NT2/D1 (cell line): ENCODE results near the gene GTPBP4.

Experiments
- SUZ12 ChIP-seq: IDR thresholded peaks from 2 replicates; pipeline ENCODE4 v1.6.1; 2011; ENCODE audit not compliant: insufficient read length, insufficient read depth; ENCODE audit errors: extremely low read depth
- YY1 ChIP-seq: IDR thresholded peaks from 2 replicates; pipeline ENCODE4 v1.6.1; 2011; ENCODE audit not compliant: insufficient read length, insufficient read depth
- ZNF274 ChIP-seq: IDR thresholded peaks from 2 replicates; pipeline ENCODE4 v1.6.1; 2011; ENCODE audit warnings: mild to moderate bottlenecking, low read depth, low read length

DNA sequence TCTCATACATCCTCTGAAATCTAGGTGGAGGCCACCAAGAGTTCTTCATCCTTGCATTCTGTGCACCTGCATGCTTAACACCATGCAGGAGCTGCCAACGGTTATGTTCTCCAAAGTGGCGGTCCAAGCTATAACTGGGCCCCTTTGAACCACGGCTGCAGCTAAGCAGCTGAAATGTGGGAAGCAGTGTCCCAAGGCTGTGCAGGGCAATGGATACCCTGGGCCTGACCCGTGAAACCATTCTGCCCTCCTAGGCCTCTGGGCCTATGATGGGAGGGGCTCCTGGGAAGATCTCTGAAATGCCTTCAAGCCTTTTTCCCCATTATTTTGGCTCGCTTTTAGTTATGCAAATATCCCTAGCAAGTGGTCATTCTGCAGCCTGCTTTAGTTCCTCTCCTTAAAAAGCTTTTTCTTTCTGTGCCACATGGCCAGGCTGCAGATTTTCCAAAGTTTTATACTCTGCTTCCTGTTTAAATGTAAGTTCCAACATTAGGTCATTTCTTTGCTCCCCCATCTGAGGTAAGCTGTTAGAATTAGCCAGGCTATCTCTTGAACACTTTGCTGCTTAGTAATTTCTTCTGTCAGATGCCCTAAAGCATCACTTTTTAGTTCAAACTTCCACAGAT, 7.7 kb upstream of the GTPBP4 start:
- TF ChIP-seq SUZ12 (no peak), YY1 (no peak), ZNF274 (no peak)
